PC-9 (cell line): ENCODE measurements around the gene CCDC43.

Experiments
- CTCF ChIP-seq: fragments of 200-600 bp; sonication (generic); conservative IDR thresholded peaks from 2 replicates; pipeline ENCODE4 v1.6.1; 2017; ENCODE audit warnings: mixed run types, antibody characterized with exemption, mild to moderate bottlenecking, moderate library complexity
- EZH2 ChIP-seq: fragments of 200-600 bp; sonication (generic); IDR thresholded peaks from 2 replicates; pipeline ENCODE4 v1.8.0; 2017; ENCODE audit warnings: antibody characterized with exemption, low read depth

GRCh38 chr17:44734272-44734671 lies 44.7 kb upstream of the CCDC43 start:
- TF ChIP-seq CTCF (no peak), EZH2 (no peak)
